ENCODE data around the gene MSLN. TPM values are rescaled to one million over a fixed set of nuclear protein-coding genes. Genes with fewer than 3 reads are reported as not detected.

The MSLN gene
- total RNA-seq, 1 donor from 2014 or later = 0.50 TPM

GRCh38 chr16:802461-802860 lies 41.9 kb downstream of the MSLN start:
- Mint-ChIP-seq H3K4me1 (ENCODE audit: low read depth) (no peaks in the 10 kb centered on the region), H3K9me3 (ENCODE audit: low read depth) (no peaks in the 10 kb centered on the region), H3K27ac (no peak overlapping the region), H3K36me3 (ENCODE audit: insufficient read depth) (peaks cover 1% of the 10 kb centered on the region), H3K4me3 (ENCODE audit: low read depth) (no peak overlapping the region), H3K27me3 (peaks cover 30% of the 10 kb centered on the region)
- DNase-seq (ENCODE audit: low spot score, unreplicated experiment) = no peak
- TF ChIP-seq, protein P1, sequence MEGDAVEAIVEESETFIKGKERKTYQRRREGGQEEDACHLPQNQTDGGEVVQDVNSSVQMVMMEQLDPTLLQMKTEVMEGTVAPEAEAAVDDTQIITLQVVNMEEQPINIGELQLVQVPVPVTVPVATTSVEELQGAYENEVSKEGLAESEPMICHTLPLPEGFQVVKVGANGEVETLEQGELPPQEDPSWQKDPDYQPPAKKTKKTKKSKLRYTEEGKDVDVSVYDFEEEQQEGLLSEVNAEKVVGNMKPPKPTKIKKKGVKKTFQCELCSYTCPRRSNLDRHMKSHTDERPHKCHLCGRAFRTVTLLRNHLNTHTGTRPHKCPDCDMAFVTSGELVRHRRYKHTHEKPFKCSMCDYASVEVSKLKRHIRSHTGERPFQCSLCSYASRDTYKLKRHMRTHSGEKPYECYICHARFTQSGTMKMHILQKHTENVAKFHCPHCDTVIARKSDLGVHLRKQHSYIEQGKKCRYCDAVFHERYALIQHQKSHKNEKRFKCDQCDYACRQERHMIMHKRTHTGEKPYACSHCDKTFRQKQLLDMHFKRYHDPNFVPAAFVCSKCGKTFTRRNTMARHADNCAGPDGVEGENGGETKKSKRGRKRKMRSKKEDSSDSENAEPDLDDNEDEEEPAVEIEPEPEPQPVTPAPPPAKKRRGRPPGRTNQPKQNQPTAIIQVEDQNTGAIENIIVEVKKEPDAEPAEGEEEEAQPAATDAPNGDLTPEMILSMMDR (IDR thresholded peaks at IDR 0.05; ENCODE audit: unreplicated experiment) = no peak

GRCh38 chr16:802914-803753 lies 42.6 kb downstream of the MSLN start:
- H3K27me3 Mint-ChIP-seq = peaks cover 30% of the 10 kb centered on the region

DNA sequence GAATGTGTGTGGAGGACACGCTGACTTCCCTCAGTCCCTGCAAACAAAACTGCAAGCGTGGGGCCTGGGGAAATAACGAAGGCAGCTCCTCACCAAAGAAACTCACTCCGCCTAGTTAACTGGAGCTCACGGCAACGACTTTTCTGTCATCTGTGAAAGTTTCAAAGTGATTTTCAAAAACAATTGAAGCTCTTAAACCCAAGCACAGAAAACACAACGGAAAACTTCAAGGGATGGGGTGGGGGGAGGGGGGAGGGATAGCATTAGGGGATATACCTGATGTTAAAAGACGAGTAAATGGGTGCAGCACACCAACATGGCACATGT lies 43.2 kb downstream of the MSLN start:
- no peaks in the 10 kb centered on the region for H3K36me3 Mint-ChIP-seq (ENCODE audit: insufficient read depth)
- H3K27me3 Mint-ChIP-seq = peaks cover 34% of the 10 kb centered on the region
- H3K4me1 Mint-ChIP-seq (ENCODE audit: low read depth) = peaks cover 3% of the 10 kb centered on the region
- no peaks in the 10 kb centered on the region for H3K9me3 Mint-ChIP-seq (ENCODE audit: low read depth)
- TF ChIP-seq, protein P1 (IDR thresholded peaks at IDR 0.05; ENCODE audit: unreplicated experiment) = no peak
- no peak overlapping the region for H3K4me3 Mint-ChIP-seq (ENCODE audit: low read depth)
- no peak for DNase-seq (ENCODE audit: low spot score, unreplicated experiment)
- H3K27ac Mint-ChIP-seq = no peak overlapping the region

More at GRCh38 chr16:802914-803753, 42.6 kb downstream of the MSLN start:
- H3K36me3 Mint-ChIP-seq (ENCODE audit: insufficient read depth) = no peaks in the 10 kb centered on the region
- peaks cover 3% of the 10 kb centered on the region for H3K4me1 Mint-ChIP-seq (ENCODE audit: low read depth)
- H3K9me3 Mint-ChIP-seq (ENCODE audit: low read depth) = no peaks in the 10 kb centered on the region
- TF ChIP-seq, protein P1 (IDR thresholded peaks at IDR 0.05; ENCODE audit: unreplicated experiment) = no peak
- no peak overlapping the region for H3K27ac Mint-ChIP-seq
- DNase-seq (ENCODE audit: low spot score, unreplicated experiment) = no peak
- no peak overlapping the region for H3K4me3 Mint-ChIP-seq (ENCODE audit: low read depth)

DNA sequence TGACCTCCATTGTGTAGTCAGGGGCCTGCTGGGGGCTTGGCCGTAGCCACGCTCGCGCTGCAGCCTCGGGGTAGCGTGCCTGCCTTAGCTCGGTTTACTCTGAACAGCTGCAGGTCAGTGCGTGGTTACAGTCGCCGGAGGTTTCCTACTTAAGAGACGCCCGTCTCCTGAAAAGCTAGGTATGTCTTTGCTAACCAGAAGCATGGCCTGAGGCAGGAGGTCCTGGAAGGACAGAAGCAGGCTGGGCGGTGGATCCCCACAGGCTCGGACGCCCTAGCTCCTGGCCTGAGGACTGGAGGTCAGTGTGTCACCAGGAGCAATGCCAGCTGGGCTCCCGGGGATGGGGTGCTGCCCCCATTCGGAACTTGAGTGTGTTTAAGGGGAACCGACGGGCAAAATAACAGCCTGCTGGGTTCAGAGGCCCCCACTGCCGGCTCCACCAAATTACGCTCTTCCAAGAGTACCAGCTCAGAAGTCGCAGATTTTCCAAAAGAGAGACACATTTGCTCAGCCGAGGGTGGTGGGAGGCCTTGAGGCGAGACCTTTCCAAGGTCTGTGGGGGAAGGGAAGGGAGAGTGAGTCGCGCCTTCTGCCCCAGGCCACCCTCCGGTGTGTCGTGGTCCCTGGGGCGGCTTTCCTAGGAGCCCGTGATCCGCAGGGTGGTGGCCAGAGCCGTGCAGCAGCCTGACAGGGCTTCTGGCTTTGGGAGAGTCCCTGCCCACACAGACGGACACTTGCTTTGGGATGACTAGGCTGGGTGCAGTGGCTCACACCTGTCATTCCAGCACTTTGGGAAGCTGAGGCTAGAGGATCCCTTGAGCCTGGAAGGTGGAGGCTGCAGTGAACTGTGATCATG lies 43.9 kb downstream of the MSLN start:
- peaks cover 3% of the 10 kb centered on the region for H3K4me1 Mint-ChIP-seq (ENCODE audit: low read depth)
- DNase-seq (ENCODE audit: low spot score, unreplicated experiment) = no peak
- peak overlapping the region; percentile 24 for H3K4me3 Mint-ChIP-seq (ENCODE audit: low read depth)
- peaks cover 1% of the 10 kb centered on the region for H3K36me3 Mint-ChIP-seq (ENCODE audit: insufficient read depth)
- H3K27ac Mint-ChIP-seq = no peak overlapping the region
- peaks cover 37% of the 10 kb centered on the region for H3K27me3 Mint-ChIP-seq
- no peaks in the 10 kb centered on the region for H3K9me3 Mint-ChIP-seq (ENCODE audit: low read depth)
- TF ChIP-seq, protein P1 (IDR thresholded peaks at IDR 0.05; ENCODE audit: unreplicated experiment) = no peak

GRCh38 chr16:805474-805873 lies 44.9 kb downstream of the MSLN start:
- H3K4me1 Mint-ChIP-seq (ENCODE audit: low read depth) = peaks cover 3% of the 10 kb centered on the region
- H3K9me3 Mint-ChIP-seq (ENCODE audit: low read depth) = no peaks in the 10 kb centered on the region
- H3K36me3 Mint-ChIP-seq (ENCODE audit: insufficient read depth) = peaks cover 3% of the 10 kb centered on the region
- DNase-seq (ENCODE audit: low spot score, unreplicated experiment) = no peak
- H3K27me3 Mint-ChIP-seq = peaks cover 40% of the 10 kb centered on the region
- no peak overlapping the region for H3K4me3 Mint-ChIP-seq (ENCODE audit: low read depth)
- no peak overlapping the region for H3K27ac Mint-ChIP-seq
- TF ChIP-seq, protein P1 (IDR thresholded peaks at IDR 0.05; ENCODE audit: unreplicated experiment) = no peak

Measured in progenitor cell of endocrine pancreas (in vitro differentiated cells).